Epithelial cell of esophagus (primary cell): Measurements from ENCODE around the gene GRB2.

Experiments
- DNase-seq: peaks from one replicate; pipeline ENCODE4 v3.0.0; 2010; ENCODE audit warnings: low read depth
- H3K4me3 ChIP-seq: 2 replicates; pipeline ENCODE4 v1.5.1; 2011; ENCODE audit warnings: mild to moderate bottlenecking, low read length, control low read depth
- TF ChIP-seq, protein P1 (sequence below): IDR thresholded peaks from 2 replicates; pipeline ENCODE4 v1.5.1; 2011; ENCODE audit warnings: low read depth, mild to moderate bottlenecking, low read length, control low read depth, inconsistent platforms; ENCODE audit not compliant: insufficient read depth; ENCODE audit errors: missing control alignments

GRB2 gene

DNA sequence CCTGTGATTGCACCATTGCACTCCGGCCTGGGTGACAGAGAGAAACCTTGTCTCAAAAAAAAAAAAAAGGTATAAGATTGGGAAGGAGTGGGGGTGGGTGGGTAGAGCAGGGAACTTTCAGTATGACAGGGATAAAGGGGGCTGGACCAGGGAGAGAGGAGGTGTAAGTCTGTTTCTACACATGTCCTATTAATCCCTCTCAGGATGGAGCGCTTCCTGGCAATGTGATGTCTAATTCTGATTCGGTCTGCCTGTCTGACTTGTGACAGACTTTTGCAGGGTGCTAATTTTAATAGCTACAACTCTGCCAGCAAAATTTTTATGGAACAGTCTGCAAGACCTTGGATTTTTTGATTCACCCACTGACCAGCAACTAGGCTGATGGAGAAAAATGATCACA lies 62.5 kb downstream of the GRB2 start:
- no peak overlapping the region for H3K4me3 ChIP-seq
- TF ChIP-seq, protein P1, sequence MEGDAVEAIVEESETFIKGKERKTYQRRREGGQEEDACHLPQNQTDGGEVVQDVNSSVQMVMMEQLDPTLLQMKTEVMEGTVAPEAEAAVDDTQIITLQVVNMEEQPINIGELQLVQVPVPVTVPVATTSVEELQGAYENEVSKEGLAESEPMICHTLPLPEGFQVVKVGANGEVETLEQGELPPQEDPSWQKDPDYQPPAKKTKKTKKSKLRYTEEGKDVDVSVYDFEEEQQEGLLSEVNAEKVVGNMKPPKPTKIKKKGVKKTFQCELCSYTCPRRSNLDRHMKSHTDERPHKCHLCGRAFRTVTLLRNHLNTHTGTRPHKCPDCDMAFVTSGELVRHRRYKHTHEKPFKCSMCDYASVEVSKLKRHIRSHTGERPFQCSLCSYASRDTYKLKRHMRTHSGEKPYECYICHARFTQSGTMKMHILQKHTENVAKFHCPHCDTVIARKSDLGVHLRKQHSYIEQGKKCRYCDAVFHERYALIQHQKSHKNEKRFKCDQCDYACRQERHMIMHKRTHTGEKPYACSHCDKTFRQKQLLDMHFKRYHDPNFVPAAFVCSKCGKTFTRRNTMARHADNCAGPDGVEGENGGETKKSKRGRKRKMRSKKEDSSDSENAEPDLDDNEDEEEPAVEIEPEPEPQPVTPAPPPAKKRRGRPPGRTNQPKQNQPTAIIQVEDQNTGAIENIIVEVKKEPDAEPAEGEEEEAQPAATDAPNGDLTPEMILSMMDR, result no peak

DNA sequence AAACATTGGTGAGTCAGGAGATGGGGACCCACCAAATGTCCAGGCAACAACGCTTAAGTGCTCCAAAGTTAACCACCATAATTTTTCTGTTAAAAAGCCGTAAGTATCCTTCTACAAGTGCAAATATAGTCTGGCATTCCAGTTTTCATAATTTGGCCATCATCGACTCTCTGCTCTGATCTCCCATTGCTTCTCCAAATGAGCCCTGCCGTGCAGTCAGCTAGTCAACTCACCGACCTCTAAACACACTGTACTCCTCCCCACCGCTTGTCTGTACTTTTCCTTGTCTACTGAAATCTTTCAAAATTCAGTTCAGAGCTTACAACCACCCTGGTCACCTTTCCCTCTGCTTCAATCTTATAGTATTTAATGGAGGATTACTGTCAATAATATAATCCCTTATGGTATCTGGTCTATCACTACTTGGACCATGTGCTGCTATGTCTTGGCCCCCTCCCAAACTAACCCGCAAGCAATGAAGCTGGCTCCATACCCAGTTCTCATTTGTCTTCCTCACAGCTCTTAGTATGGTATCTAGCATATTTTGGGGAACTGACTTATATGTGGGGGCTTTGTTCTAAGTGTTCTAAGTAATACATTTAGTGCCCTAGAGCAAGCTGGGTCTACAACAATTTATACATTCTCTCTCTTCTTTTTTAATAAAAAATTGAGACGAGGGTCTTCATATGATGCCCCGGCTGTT lies 63.5 kb downstream of the GRB2 start:
- TF ChIP-seq, protein P1, result no peak
- no peak overlapping the region for H3K4me3 ChIP-seq
- no peak for DNase-seq

More for the DNA sequence above, 62.5 kb downstream of the GRB2 start:
- no peak for DNase-seq

GRCh38 chr17:75340631-75341030 lies 64.8 kb downstream of the GRB2 start:
- TF ChIP-seq, protein P1, result no peak
- no peak overlapping the region for H3K4me3 ChIP-seq
- no peak for DNase-seq

DNA sequence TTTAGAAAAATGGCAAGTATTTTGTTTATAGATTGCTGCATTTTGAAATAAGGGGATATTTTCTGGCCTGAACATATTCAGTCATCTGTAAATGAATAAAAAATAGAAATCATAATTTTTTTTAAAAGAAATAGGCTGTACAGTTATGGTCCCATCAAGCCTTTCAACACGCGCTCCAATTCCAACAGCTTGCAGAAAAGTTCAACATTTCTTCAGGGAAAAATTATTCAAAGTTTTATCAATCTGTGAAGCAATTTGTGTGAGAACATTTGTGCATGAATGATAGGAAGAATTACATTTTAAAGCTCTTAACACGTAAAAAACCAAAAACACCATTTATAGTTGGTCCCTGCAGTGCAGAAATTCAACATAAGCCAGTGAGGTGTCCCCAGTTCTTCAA lies 65.5 kb downstream of the GRB2 start:
- no peak for DNase-seq
- no peak overlapping the region for H3K4me3 ChIP-seq
- TF ChIP-seq, protein P1, result no peak

- DNase-seq, result no peak
- TF ChIP-seq, protein P1, result no peak
- H3K4me3 ChIP-seq, result no peak overlapping the region
These were observed 67.1 kb downstream of the GRB2 start for GRCh38 chr17:75338335-75338734.

DNA sequence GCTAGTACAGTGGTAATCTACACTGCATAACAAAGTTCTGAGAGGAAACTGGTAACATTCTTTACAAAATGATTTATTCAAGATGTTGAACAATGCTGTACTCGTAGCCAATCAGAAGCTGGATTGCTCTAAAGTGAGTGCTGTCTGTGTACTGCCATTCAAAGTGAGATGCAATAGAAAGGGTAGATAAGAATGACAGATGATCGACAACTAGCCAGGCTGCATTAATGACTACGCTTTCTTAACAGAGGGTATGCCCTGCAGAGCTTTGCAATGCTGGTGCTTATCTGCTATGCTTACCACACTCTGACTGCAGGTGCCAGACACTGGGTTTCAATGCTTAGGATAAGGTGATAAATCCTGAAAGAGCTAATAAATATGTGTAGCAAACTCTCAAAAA lies 70.2 kb downstream of the GRB2 start:
- TF ChIP-seq, protein P1, result no peak
- H3K4me3 ChIP-seq, result no peak overlapping the region
- DNase-seq, result no peak

DNA sequence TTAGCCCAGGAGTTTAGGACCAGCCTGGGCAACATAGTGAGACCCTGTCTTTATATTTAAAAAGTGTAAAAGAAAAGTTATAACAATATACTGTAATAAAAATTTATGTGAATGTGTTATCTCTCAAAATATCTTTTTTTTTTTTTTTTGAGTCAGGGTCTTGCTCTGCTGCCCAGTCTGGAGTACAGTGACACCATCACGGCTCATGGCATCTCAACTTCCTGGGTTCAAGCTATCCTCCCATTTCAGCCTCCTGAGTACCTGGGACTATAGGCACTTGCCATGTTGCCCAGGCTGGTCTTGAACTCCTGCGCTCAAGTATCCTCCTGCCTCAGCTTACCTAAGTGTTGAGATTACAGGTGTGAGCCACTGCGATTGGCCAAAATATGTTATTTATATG lies 70.8 kb downstream of the GRB2 start:
- no peak overlapping the region for H3K4me3 ChIP-seq
- TF ChIP-seq, protein P1, result no peak
- no peak for DNase-seq
